HG02885 (cell line): ENCODE measurements around the gene DARS2.
"Not testable (repeated sequence)": the region's sequence is repeated elsewhere in the genome, so short reads cannot be mapped to it uniquely, and the experiment has no call there.

Experiments used
- ATAC-seq: cut with Tn5 transposase; IDR thresholded peaks from one replicate; pipeline ENCODE4 v1.9.1; 2021; ENCODE audit warnings: mild to moderate bottlenecking; ENCODE audit not compliant: unreplicated experiment, poor library complexity

Gene DARS2

GRCh38 chr1:173824315-173825081 is at the start of gene DARS2, which contains the start of gene CENPL:
TSS of gene DARS2 (plus strand) at chr1:173824673. CDS start at chr1:173825230, 557 bp downstream.
TSS of gene CENPL (minus strand) at chr1:173824883. CDS start at chr1:173811299, 13,584 bp downstream.
- ATAC-seq = peak; percentile 85

- no peak for ATAC-seq
Measured at GRCh38 chr1:173775578-173776226, 48.8 kb upstream of the DARS2 start.

GRCh38 chr1:173779936-173780335 is 44.5 kb upstream of the DARS2 start:
- no peak for ATAC-seq

GRCh38 chr1:173784997-173785396 is 39.5 kb upstream of the DARS2 start:
- no peak for ATAC-seq

- ATAC-seq = no peak
Measured at GRCh38 chr1:173789841-173790240, 34.6 kb upstream of the DARS2 start.

GRCh38 chr1:173798078-173798477 is 26.4 kb upstream of the DARS2 start:
- no peak for ATAC-seq

GRCh38 chr1:173799995-173800394 is 24.5 kb upstream of the DARS2 start:
- ATAC-seq = not testable (repeated sequence)

GRCh38 chr1:173802961-173803360 is 21.5 kb upstream of the DARS2 start:
- no peak for ATAC-seq

GRCh38 chr1:173813654-173814053 is 10.8 kb upstream of the DARS2 start:
- not testable (repeated sequence) for ATAC-seq

- ATAC-seq = no peak
Measured at GRCh38 chr1:173818459-173818858, 6.0 kb upstream of the DARS2 start.

- no peak for ATAC-seq
Measured at GRCh38 chr1:173821680-173822079, 2.8 kb upstream of the DARS2 start.

- ATAC-seq = peak; percentile 47
Measured at GRCh38 chr1:173823781-173824314, 625 bp upstream of the DARS2 start.

- ATAC-seq = no peak
Measured at GRCh38 chr1:173827611-173828010, 3.1 kb downstream of the DARS2 start.

- ATAC-seq = no peak
Measured at GRCh38 chr1:173832748-173833147, 8.3 kb downstream of the DARS2 start.

GRCh38 chr1:173852105-173852504 is 27.6 kb downstream of the DARS2 start:
- ATAC-seq = no peak

GRCh38 chr1:173853074-173853473 is 28.6 kb downstream of the DARS2 start:
- no peak for ATAC-seq

- no peak for ATAC-seq
Measured at GRCh38 chr1:173856014-173856413, 31.5 kb downstream of the DARS2 start.

GRCh38 chr1:173856903-173857302 is 32.4 kb downstream of the DARS2 start:
- ATAC-seq = no peak

- ATAC-seq = no peak
Measured at GRCh38 chr1:173857363-173857917, 33.0 kb downstream of the DARS2 start.

- ATAC-seq = not testable (repeated sequence)
Measured at GRCh38 chr1:173859547-173859946, 35.1 kb downstream of the DARS2 start.

- no peak for ATAC-seq
Measured at GRCh38 chr1:173860065-173860464, 35.6 kb downstream of the DARS2 start.
